GM21786 (cell line): ENCODE data around the gene EFCAB7.
A peak's percentile ranks its signal among the peaks of the same experiment; 100 is the strongest.

ENCODE experiments used
- ATAC-seq: cut with Tn5 transposase; IDR thresholded peaks from one replicate; pipeline ENCODE4 v1.9.1; 2021; ENCODE audit not compliant: unreplicated experiment

Gene EFCAB7, protein sequence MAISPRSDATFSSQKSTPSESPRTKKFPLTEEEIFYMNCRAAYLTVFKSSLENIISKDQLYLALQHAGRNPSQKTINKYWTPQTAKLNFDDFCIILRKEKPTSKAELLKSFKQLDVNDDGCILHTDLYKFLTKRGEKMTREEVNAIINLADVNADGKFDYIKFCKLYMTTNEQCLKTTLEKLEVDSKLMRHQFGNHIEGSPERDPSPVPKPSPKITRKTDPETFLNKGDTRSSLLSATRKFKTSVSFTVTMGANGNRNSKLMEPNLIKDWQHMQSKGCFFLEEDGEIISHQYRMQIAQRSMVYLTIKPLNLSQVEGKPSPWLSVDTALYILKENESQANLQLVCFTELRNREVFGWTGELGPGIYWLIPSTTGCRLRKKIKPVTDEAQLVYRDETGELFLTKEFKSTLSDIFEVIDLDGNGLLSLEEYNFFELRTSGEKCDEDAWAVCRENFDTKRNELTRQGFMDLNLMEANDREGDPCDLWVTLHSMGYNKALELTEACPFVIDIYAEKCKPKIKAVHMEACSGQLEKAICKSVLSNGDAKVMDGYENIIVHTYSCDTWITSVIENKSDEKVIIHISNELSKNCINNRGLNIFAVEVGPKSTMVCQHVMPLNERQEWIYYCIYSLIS

DNA sequence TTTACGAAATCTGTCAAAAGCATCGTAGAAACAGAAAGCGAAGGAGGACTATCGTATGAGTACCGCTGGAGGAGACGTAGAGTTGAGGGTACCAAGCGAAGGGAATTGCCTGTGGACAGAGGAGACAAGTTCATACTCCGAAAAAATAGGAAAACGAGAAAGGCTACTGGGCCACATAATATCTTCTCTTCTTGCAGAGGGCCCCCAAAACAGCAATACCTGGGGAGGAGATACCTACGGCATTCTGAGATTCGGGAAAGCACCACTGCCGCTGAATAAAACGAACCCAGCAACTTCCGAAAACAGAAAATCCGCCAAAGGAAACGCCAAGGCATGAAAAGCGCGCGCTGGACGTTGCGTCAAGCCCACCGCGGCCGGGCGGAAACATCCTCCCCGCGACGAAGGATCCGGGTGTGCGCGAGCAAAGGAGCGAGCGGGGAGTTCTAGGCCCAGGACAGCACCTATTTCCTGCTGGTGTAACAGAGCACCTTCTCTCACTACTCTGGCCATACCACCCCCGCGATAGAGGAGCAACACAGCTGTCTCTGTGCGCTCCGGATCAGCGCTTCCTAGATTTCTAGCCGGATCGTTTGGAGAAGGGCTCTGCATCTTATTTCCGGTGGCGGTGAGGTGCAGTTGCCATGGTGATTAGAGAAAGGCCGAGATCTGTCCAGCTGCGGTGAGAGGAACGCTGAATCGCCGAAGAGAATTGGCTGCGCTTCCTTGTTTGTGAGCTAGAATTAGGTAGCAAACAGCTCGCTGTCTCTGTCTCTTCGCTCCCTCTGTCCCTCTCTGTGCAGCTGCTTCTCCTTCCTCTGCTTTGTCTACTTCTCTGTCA is at the start of gene EFCAB7, which contains the start of gene ITGB3BP:
TSS of gene EFCAB7 (plus strand) at position 635 of the 838 bp plus-strand sequence. CDS start 2,048 bp downstream, outside the sequence.
TSS of gene ITGB3BP (minus strand) at position 335 of the 838 bp plus-strand sequence. CDS start at position 243, 92 bp downstream.
- peak; percentile 83 for ATAC-seq

DNA sequence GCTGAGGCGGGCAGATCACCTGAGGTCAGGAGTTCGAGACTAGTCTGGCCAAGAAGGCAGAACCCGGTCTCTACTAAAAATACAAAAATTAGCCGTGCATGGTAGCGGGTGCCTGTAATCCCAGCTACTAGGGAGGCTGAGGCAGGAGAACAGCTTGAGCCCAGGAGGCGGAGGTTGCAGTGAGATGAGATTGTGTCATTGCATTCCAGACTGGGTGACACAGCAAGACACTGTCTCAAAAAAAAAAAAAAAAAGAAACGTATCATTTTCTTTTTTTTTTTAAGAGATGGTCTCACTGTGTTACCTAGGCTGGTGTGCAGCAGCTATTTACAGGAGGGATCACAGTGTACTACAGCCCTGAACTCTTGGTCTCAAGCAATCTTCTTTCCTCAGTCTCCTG is 47.6 kb upstream of the EFCAB7 start:
- ATAC-seq: no peak

DNA sequence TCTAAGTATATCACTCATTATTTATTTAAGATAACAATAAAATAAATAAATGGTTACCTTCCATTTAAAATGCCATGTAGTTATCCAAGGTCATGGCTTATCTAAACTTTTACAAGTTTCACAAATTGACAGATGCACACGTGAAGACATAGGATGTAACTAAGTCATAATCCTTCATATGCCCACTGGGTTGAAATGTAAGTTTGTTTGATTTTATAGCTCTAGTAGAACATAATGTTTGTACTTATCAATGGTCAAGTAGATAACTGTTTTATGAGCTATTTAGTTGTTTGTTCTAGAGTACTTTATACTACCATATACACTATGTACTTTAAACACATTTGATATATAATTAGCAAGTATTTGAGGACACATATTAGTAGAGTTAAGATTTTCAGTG is 43.3 kb upstream of the EFCAB7 start:
- ATAC-seq: no peak

DNA sequence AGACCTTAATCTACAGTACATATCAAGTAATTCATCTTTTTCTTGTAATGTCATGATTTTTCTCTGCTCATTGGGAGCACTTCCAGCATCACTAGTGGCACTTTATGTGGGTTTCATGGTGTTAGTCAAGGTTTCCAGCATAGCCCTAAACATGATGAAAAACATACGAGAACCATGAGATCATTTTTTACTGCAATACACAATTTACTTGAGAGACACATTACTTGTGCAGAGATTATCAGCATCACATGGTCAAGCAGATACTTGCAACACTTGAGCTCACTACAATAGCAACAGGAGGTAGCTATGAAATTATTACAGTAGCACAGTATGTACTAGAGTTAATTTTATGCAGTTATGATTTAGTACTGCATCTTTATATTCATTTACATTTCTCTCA is 36.7 kb upstream of the EFCAB7 start:
- ATAC-seq: no peak

DNA sequence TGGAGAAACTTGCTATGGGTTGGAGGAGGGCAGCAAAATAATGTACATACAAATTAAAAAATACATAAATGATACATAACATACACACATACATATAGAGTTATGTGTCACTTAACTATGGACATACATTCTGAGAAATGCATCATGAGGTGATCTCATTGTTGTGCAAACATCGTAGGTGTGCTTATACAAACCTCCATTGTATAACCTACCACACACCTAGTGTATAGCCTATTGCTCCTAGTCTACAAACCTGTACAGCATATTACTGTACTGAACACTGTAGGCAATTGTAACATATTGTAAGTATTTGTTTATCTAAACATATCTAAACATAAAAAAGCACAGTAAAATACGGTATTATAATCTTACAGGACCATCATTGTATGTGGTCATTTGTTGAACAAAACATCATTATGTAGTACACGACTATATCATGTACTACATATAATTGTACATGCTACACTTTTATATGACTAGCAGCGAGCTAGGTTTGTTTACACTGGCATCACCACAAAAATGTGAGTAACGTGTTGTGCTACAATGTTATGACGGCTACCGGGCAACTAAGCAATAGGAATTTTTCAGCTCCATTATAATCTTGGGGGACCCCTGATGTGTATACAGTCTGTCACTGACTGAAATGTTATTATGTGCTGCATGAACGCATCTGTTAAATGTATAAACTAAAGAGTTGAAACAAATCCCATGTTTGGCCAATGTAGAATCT is 35.8 kb upstream of the EFCAB7 start:
- ATAC-seq: no peak

DNA sequence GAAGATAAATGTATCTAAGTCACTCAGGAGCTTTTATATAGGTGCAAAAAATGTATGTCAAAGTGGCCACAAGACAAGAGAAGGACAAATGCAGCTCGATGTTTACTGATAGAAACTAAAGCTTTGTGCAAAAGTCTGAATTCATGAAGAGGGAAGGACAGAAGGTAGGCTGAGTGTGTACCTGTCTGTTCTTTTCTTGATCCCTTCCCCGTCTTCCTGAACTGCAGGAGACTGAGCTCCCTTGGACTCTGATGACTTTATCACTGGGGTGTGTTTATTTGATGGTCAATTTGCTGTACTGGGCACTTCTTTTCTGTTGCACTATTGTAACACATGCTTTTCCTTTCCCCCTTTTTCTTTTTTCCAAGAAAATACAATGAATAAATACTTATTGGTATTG is 25.7 kb upstream of the EFCAB7 start:
- no peak for ATAC-seq

DNA sequence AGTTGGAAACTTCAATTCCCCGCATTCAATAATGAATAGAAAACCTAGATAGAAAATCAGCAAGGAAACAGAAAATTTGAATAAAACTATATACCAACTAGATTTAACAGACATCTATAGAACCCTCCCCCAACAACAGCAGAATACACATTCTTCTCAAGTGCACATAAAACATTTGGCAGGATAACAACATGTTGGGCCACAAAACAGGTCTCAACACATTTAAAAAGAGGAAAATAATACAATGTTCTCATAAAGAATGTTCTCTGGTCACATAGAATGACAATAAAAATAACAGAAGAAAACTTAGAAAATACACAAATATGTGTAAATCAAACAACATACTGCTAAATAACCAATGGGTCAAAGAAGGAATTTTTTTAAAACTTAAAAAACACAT is 25.2 kb upstream of the EFCAB7 start:
- no peak for ATAC-seq

DNA sequence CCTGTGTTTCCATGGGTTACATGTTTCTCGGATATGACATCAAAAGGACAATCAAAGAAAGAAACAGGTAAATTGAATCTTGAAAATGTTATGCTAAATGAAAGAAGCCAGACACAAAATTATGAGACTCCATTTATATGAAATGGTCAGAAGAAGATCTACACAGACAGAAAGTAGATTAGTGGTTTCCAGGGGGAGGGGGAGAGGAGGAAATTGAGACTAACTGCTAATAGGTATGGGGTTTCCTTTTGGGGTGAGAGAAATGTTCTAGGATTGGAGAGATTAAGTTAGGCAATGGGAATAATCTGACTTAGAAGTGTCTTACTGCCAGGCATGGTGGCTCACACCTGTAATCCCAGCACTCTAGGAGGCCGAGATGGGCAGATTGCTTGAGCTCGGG is 22.1 kb upstream of the EFCAB7 start:
- ATAC-seq: no peak

DNA sequence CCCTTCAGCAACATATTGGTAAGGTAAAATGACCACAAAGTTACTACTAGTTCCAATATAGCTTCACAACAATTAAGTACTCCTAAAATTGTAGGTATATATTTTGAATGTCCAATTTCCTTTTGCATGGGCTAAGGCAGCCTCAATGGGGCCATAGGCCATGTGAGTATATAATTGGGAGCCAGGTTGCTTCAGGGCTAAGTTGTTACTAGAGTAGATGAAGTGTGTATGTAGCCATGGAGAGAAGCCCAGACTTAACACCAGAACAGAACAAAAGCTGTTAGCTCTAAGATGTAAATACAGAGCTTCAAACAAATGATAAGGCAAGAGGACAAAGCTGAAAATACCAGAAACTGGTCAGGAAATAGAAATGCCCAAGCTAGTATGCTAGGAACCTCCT is 16.5 kb upstream of the EFCAB7 start:
- no peak for ATAC-seq

DNA sequence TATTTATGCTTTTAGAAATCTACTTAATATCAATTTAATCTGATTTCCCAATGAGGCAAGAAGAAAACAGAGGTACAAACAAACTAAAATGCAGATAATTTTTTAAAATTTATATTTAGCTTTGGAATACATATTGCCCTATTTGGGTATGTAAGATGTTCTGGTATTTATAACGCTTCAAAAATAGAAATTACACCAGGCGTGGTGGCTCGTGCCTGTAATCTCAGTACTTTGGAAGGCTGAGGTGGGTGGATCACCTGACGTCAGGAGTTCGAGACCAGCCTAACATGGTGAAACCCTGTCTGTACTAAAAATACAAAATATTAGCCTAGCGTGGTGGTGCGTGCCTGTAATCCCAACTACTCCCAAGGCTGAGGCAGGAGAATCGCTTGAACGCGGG is 13.6 kb upstream of the EFCAB7 start:
- no peak for ATAC-seq

DNA sequence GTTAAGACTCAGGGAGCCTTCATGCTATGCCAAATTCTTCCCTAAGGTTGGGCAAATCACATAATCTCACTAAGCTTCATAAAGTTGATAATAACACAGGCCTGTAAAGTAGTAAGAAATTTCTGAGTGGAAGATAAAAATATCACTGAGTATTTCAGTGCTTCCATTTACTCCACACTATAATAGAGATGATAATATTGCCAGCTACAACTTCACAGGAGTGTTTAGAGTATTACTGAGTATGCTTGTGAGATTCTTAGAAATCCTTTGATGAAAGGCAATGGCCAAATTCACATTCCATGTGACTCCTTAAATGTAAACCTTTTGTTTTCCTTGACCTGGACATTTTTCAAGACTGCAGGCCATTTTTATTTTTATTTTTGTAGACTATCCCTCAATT is 10.7 kb upstream of the EFCAB7 start:
- no peak for ATAC-seq

DNA sequence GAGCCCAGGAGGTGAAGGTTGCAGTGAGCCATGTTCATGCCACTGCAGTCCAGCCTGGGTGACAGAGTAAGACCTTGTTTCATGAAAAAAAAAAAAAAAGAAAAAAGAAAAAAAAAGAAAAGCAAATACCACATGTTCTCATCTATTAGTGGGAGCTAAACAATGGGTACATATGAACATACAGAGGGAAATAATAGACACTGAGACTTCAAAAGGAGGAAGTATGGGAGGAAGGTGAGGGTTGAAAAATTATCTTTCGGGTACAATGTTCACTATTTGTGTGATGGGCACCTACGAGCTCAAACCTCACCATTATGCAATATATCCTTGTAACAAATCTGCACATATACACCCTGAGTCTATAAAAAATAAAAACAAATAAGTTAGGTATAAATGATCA is 6.7 kb upstream of the EFCAB7 start:
- ATAC-seq: no peak

DNA sequence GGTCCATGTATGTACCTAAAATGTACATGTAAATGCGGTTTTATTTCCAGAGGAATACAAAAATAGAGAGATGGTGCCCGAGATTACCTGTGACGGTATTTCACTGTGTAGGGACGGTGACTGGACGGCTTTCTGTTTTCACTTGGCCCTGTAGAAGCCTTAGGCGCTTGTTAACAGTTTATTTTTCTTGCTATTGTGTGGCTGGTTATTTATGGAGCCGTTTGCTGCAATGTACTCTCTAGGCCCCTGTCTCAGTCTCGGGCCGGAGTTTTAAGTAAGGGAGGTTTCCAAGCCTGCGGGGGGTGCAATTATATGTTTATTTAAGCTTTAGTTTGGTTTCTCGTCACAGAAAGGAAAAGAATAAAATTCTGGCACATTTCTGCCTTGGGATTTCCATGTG is 413 bp downstream of the EFCAB7 start:
- ATAC-seq: peak; percentile 11

DNA sequence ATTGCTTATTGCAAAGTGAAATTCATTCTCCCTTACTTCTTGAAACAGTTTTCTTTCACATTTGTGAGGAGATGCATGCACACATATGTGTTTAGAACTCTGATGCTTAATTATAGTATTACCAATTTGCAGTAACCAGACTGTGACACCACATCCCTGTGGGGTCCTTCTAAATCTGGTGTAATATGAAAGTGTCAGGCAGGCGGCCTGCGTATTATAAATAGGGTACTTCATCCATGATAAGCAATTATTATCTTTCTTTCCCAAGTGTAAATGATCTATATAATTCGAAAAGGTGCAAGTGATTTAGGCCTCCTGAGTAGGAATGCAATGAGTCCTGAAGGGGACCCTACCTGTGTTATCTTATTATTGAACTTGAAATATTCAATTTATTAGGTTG is 876 bp downstream of the EFCAB7 start:
- ATAC-seq: no peak

DNA sequence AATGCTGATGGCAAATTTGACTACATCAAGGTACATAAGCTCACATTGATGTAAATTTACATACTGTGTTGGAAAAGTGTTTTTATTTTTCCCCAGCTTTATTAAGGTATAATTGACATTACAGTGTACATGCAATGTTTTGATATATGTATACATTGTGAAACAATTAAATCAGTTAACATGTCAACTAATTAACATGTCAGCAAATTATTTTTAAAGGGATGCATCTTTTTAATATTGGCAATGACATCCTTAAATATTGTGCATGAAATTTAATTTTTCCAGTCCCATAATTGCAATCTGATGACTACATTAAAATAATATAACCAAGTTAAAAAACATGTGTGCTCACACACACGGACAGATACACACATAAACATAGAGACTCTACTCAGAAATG is 9.4 kb downstream of the EFCAB7 start:
- no peak for ATAC-seq

DNA sequence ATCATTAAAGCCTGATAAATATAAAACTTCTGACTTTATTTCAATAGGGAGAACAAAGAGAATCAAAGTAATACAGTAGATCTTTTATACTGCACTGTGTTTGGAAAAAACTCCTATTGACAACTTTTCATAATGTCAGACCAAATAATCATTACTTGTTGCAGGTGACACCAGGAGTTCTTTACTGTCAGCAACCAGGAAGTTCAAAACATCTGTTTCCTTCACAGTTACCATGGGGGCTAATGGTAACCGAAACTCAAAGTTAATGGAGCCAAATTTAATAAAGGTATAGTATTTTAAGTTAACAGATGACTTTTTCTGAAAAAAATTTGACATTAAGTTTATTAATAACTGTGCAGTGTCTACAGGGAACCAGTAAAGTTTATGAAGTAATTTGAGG is 10.6 kb downstream of the EFCAB7 start:
- ATAC-seq: no peak

DNA sequence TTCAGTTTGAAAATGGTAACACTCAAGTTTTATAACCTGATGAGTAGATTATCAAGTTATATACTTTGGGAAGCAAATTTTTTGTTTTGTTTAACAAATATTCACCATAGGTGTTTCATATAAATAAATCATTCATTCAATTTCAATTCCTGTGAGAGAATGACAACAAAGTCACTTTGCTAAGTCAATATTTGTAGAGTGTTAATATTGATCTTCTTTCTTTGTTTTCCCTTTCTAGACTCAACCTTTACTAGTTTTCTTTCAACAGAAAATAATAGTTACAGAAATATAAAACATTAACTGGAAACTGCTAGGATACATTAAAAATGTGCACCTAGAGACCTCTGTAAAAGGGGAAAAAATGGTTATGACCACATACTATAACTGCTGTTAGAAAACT is 11.1 kb downstream of the EFCAB7 start:
- ATAC-seq: no peak

DNA sequence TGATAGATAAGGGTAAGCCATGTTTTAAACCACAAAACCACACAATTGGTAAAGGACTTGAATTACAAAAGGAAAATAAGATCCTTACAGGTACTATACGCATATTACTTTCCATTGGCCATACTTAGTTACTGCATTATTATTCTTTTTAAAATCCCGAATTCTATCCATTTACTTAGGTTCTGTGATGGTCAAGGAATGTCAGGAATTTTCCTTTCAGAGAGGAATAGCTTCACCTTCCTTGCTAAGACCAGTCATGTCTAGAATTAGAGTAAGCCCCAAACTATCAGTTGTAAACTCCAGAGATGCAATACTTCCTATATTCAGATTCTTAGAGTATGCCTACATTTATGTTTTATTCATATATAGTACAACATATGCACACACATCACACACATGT is 13.7 kb downstream of the EFCAB7 start:
- ATAC-seq: no peak

DNA sequence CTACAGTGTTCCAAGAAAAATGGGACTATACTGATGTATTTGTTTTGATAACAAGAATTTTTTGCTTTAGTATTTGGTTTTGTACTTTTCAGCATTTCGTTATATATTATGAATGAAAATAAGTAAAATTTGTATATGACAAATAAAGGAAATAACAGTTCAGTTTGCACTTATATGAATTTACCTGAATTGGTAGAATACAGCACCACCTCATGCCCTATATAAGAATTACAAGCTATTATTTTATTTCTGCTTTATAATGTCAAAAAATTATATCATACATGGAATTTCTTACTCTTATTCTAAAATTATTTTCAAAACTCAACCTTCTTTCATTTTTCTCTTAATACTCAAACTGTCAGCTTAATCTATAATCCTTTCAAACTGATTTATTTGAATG is 14.6 kb downstream of the EFCAB7 start:
- no peak for ATAC-seq

DNA sequence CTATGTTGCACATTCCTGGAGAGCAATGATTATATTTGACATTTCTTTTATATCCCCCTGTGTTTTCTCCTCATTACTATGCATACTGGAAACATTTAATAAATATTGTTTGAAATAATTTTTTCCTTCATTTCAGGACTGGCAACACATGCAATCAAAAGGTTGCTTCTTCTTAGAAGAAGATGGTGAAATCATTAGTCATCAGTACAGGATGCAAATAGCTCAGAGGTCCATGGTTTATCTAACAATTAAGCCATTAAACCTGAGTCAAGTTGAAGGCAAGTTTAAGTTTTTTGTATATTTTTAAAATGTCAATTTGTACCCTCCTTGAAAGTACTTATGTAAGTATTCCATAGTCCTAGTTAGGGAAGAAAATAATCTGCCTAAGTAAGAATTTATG is 22.5 kb downstream of the EFCAB7 start:
- ATAC-seq: no peak
